GM19324 (cell line): ENCODE results near the gene NELL2.

Experiments used
- ATAC-seq: cut with Tn5 transposase; IDR thresholded peaks from one replicate; pipeline ENCODE4 v1.9.1; 2021; ENCODE audit warnings: mild to moderate bottlenecking, moderate library complexity; ENCODE audit not compliant: unreplicated experiment, low FRiP score

The NELL2 gene

GRCh38 chr12:44555454-44555853 is 320.7 kb downstream of the NELL2 start:
- ATAC-seq = no peak

GRCh38 chr12:44551631-44552030 is 324.5 kb downstream of the NELL2 start:
- ATAC-seq = no peak

- no peak for ATAC-seq
These were observed 325.7 kb downstream of the NELL2 start for GRCh38 chr12:44550377-44550776.

DNA sequence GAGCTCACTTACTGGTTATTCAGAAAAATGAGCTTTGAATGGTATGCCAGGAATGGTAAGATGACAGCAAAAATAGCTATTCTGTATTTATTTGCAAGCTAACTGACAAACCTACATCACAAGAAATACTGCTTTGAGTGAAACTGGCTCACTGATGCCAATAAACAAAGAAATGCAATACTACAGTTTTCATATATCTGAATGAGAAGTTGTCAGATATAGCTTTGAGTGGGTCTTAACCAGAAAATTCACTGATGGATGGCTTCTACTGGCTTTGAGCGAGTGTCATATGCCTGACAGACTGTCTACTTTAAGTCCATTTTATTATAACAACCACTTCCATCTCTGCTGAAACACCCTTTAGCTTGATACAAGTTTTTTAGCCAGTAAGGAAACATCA is 330.1 kb downstream of the NELL2 start:
- ATAC-seq = no peak

GRCh38 chr12:44544018-44544417 is 332.1 kb downstream of the NELL2 start:
- ATAC-seq = no peak

DNA sequence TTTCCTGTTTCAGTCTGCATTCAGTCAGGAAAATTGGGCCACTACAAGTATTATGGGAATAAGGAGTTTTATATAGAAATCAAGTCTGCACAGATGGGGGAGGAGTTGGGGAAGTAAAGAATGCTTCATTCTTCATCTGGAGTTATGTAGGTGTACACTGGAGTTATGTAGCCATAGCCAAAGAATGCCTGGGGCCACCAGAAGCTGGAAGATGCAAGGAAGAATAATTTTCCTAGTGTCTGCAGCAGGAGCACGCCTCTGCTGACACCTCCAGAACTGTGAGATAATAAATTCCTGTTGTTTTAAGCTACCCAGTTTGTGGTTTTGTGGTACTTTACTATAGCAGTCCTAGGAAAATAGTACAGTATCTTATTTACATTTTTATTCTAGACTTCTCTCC is 333.4 kb downstream of the NELL2 start:
- ATAC-seq = no peak

- no peak for ATAC-seq
These were observed 338.8 kb downstream of the NELL2 start for GRCh38 chr12:44537354-44537753.

DNA sequence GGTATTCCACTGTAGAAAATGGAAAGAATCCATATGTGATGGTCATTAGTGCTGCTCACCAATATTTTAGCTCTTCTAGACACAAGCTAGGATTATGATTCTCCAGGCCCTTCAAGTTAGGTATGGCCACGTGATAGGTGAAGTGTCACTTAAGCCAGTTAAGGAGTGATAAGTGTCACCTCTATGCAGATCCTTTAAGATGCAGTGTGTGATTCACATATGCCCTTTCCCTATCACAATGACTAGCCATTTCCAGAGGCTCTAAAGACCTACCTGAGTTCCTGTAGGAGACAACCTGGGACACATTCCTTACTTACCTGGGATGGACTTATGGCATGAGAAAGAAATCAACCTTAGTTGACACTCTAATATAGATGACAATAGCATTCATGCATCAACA is 343.2 kb downstream of the NELL2 start:
- ATAC-seq = no peak

DNA sequence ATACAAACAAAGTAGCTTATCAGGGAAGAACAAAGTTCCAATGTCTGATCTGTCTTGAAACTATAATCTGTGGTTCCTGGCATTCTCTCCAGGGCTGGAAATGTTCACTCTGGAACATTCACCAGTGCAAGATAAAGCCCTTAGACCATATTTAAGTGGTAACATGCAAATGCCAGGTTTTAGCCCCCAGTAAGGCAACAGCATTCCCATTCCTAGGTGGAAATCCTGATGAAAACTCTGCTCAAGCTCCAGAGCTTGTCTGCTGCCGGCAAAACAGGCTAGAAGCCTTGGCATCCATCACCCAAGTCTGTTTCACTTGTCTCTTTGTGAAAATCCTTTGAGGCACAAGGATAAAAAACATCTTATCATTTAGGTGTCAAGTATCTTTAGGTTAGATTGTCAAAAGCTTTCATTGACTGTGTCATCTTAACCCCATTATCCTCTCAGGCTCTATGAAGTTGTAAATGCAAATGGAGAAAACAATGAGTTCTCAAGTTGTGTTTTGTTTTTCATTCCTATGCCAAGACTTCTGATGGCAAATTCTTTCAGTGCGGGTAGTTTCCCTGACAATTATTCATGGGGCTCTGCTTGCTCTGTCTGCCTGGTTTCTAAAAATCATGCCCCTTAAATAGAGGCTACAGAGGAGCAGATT is 344.7 kb downstream of the NELL2 start:
- no peak for ATAC-seq

DNA sequence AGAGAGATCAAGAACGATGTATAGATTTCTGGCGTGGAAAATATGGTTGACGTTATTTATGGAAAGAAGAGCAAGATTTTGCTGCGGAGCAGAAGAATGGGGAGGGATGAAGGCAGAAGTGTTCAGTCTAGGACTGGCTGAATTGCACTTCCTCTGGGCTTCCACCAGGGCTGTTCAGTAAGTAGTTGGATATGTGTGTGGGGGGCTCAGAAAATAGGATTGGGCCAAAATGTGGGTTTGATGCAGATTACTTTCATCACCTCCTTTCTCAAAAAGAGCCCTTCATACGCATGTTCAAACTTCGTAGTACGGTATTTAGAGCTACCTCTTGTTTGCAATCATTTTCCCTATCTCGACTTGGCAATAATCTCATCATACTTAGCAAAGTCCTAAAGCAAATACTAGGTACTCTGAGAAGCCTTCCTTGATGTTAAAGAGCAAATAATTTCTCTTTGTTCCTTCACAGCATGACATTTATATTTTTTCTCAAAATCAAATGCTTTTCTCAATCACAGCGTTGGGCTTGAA is 349.4 kb downstream of the NELL2 start:
- no peak for ATAC-seq

- ATAC-seq = no peak
These were observed 350.1 kb downstream of the NELL2 start for GRCh38 chr12:44525806-44526654.

GRCh38 chr12:44523828-44524227 is 352.3 kb downstream of the NELL2 start:
- no peak for ATAC-seq

GRCh38 chr12:44521702-44522101 is 354.4 kb downstream of the NELL2 start:
- ATAC-seq = no peak

- ATAC-seq = no peak
These were observed 356.2 kb downstream of the NELL2 start for GRCh38 chr12:44519931-44520330.

DNA sequence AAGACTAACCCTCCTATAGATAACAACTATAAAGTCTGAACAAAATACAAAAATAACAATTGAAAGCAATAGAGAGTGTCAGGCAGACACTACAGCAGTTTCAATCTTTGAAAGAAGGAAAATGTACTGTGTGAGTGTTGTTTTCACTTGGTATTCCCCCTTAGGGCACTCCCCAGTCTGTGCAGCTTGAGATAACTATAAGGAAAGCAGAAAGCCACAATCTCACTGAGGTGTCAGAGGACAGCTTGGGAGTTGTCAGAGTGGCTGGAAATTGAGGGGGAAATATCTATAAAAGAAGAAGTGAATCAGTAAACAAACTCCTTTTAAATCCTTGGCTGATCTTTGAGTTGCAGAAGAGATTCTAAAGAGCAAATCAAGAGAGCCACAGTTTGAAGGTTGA is 364.8 kb downstream of the NELL2 start:
- ATAC-seq = no peak

- no peak for ATAC-seq
These were observed 365.6 kb downstream of the NELL2 start for GRCh38 chr12:44510510-44510909.

DNA sequence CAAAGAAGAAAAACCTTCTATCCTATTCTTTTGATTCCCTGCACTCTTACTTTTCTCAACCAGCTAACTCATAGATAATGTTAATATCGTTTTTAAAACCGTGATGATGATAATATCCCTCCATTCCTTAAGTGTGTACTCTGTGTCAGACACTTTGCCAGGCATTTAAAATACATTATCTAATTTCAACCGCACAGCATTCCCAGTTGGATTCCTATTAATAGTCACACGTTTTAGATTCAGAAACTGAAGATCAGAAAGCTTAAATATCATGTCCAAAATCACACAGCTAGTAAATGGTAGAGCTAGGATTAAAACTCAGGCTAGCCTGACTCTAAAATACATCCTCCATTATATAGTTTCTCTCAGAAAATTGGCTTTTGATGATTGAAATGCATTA is 366.0 kb downstream of the NELL2 start:
- ATAC-seq = no peak

GRCh38 chr12:44509471-44509870 is 366.6 kb downstream of the NELL2 start:
- no peak for ATAC-seq

DNA sequence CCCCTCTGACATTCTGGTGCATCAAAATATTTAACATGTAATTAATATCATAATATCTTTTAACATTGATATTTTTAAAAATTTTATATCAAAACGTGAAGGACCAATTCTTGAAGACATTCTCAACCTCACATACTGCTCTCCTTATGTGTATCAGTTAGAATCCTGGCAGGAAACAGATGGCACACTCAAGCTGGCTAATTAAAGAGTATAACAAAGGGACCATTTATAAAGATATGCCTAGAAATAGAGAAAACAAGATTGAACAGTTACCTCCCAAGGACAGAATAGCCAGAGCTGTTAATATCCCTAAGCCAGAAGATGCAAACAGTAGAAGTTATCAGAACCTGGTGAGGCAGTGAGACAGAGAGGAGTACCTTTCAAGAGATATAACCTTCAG is 368.7 kb downstream of the NELL2 start:
- ATAC-seq = no peak

DNA sequence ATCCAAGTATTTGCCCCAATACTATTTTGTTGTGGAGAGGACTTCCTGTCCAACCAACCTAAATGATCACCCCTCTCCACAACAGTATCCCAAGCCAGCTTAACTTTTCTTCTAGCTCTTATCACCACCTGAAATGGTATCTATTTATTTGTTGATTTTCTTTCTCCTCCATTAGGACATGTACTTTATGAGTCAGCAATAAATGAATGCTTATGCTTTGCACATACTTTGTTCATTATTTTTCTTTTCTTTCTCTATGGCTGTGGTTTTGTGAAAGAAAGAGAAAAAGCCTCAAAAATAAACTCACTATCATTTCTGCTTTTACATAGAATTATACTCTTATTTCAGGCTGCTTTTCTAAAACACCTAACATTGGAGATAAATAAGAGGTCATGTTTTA is 371.3 kb downstream of the NELL2 start:
- ATAC-seq = no peak

GRCh38 chr12:44503329-44503728 is 372.8 kb downstream of the NELL2 start:
- no peak for ATAC-seq

- ATAC-seq = no peak
These were observed 373.4 kb downstream of the NELL2 start for GRCh38 chr12:44502681-44503080.
